Measurements from ENCODE around the gene SMAGP. TPM values are rescaled to one million over a fixed set of nuclear protein-coding genes. Genes with fewer than 3 reads are reported as not detected.
"Not testable (repeated sequence)": the region's sequence is repeated elsewhere in the genome, so short reads cannot be mapped to it uniquely, and the experiment has no call there.

The SMAGP gene, protein sequence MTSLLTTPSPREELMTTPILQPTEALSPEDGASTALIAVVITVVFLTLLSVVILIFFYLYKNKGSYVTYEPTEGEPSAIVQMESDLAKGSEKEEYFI
- total RNA-seq: 10 to 100 TPM; 31.6 to 68.7 (median 46.8) TPM

DNA sequence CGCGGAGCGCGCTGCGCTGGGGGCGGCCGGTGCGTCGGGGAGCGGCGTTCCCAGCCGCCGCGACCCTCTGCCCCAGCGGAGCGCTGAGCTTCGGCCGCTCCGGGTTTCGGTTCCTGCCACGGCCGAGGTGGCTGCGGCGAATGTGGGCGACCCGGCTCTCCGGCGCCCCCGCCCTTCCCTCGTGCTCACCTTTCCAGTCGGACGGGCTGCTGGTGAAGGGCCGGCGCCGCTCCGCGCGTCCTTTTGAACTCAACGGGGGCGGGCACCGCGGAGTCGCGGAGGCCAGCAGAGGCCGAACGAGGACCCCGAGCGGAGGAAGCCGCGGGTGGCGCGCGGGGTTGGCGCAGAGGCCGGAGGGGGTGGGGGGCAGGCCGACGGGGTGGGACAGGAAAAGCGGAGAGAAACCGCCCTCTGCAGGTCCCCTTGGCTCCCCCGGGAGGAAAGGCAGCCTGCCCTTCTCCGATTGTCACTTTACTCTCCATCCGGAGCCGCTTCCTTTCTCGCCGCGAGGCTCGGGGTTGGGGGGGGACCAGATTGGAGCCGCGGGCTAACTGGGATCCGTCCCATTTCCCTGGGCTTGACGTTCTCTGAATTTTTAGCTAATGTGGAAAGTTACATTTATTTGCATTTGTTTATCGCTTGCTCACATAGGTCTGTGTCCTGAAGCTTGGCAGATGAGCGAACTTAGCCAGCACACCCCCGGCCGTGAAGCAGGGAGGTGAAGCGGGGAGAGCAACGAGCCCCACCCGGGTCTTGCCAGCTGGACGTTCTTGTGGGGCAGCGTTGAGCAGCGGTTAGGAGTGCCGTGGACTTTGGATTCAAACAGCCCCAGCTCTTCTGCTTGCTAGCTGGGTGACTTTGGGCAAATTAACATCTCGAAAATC, at the start of gene SMAGP:
Gene SMAGP, minus strand, starts transcription at position 349 of the 884 bp plus-strand sequence. CDS start 1,137 bp downstream, outside the sequence.
- H3K36me3 ChIP-seq: no peaks in the 10 kb centered on the region
- H3K9me3 ChIP-seq: no peaks in the 10 kb centered on the region
- peak within 1 kb of the TSS; percentile 89 for H3K27ac ChIP-seq
- TF ChIP-seq, protein P1, sequence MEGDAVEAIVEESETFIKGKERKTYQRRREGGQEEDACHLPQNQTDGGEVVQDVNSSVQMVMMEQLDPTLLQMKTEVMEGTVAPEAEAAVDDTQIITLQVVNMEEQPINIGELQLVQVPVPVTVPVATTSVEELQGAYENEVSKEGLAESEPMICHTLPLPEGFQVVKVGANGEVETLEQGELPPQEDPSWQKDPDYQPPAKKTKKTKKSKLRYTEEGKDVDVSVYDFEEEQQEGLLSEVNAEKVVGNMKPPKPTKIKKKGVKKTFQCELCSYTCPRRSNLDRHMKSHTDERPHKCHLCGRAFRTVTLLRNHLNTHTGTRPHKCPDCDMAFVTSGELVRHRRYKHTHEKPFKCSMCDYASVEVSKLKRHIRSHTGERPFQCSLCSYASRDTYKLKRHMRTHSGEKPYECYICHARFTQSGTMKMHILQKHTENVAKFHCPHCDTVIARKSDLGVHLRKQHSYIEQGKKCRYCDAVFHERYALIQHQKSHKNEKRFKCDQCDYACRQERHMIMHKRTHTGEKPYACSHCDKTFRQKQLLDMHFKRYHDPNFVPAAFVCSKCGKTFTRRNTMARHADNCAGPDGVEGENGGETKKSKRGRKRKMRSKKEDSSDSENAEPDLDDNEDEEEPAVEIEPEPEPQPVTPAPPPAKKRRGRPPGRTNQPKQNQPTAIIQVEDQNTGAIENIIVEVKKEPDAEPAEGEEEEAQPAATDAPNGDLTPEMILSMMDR (IDR thresholded peaks at IDR 0.05): no peak
- peak in 1 of 3 donors; percentile 45 for TF ChIP-seq POLR2AphosphoS5 (IDR thresholded peaks at IDR 0.05)
- 1% methylated on average over 34 of the region's 83 CpGs for WGBS
- H3K4me1 ChIP-seq: peaks cover 18% of the 10 kb centered on the region
- no peaks in the 10 kb centered on the region for H3K27me3 ChIP-seq
- peak; percentile 75 to 79 for DNase-seq (ENCODE audit: low spot score in 2 of 2)
- peak within 1 kb of the TSS; percentile 90 for H3K4me3 ChIP-seq

DNA sequence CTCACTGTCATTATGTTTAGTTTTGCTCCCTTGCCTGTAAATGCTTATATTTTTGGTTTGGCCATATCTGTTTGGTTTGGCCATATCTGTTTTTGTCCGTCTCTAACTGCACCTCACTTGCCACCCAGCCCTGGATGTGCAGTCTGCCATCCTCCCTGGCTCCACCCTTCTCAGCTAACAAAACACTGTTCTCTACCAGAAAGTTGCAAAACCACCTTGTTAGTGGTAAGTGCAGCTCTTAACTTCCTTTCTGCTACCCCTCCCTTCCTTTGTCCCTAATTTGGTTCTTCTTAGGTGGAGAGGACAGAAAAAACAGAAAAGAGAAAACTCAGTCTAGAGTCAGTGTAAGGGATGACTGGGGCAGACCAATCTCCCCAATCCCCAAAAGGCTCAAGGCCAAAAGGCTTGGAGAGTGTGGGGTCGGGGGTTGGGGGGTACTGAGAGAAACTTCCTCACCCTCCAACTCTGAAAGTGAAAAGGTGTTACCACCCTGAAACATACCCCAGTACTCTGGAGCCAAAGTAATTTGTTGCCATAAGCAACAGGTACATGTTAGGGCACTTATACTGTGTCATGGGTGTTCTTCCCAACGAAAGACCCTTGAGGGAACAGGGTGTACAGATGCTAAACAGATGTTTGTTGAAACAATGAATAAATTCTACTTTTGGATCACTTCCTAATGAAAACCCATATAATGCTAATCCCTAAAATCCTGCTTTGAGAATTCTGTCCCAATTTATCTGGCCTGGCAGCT, 48.8 kb upstream of the SMAGP start:
- TF ChIP-seq EP300 (IDR thresholded peaks at IDR 0.05): no peak
- TF ChIP-seq, protein P1 (IDR thresholded peaks at IDR 0.05): no peak
- no peak for TF ChIP-seq POLR2AphosphoS5 (IDR thresholded peaks at IDR 0.05)
- TF ChIP-seq POLR2A (IDR thresholded peaks at IDR 0.05): no peak
- H3K4me3 ChIP-seq: no peak overlapping the region
- peaks cover 18% of the 10 kb centered on the region for H3K4me1 ChIP-seq
- H3K27ac ChIP-seq: no peak overlapping the region
- WGBS: 50% methylated on average over 3 of the region's 3 CpGs
- no peak for DNase-seq (ENCODE audit: low spot score in 2 of 2)
- H3K9me3 ChIP-seq: no peaks in the 10 kb centered on the region
- H3K27me3 ChIP-seq: no peaks in the 10 kb centered on the region
- no peaks in the 10 kb centered on the region for H3K36me3 ChIP-seq

DNA sequence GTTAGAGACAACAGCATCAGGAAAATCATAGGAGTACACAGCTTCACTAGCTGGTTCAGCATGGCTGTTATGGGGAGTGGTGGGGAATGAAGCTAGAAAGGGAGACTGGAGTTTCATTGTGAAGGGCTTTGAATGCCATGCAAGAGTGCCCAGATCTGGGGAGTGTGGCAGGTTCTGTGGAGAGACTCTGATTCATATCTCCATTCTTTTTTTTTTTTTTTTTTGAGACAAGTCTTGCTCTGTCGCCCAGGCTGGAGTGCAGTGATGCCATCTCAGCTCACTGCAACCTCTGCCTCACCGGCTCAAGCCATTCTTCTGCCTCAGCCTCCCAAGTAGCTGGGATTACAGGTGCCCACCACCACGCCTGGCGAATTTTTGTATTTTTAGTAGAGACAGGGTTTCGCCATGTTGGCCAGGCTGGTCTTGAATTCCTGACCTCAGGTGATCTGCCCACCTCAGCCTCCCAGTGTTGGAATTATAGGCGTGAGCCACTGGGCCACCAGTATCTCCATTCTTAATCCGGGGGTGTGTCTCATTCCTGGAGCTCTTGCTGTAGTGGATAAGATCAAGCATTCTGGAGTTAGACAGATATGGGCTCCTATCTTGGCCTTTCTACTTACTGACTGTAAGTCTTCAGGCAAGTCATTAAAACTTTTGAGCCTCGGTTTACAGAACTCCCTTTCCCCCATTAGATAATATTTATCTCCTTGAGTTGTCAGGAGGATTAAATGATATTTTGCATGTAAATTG, 48.0 kb upstream of the SMAGP start:
- not testable (repeated sequence) for H3K27ac ChIP-seq
- peaks cover 14% of the 10 kb centered on the region for H3K4me1 ChIP-seq
- 84% methylated on average over 8 of the region's 8 CpGs for WGBS

DNA sequence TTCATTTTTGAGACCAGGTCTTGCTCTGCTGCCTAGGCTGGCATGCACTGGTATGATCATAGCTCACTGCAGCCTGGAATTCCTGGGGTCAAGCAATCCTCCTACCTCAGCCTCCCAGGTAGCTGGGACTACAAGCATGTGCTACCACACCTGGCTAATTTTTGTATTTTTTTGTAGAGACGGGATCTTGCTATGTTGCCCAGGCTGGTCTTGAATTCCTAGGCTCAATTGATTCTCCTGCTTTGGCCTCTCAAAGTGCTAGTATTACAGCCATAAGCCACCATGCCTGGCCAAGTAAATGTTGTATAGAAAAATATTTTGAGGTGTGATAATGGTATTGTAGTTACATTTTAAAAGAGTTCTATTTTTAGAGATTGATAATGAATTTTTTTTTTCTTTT, 41.2 kb upstream of the SMAGP start:
- Histone ChIP-seq H3K27me3 (no peaks in the 10 kb centered on the region), H3K4me3 (no peak overlapping the region), H3K36me3 (no peaks in the 10 kb centered on the region), H3K4me1 (peaks cover 6% of the 10 kb centered on the region), H3K27ac (no peak overlapping the region), H3K9me3 (no peaks in the 10 kb centered on the region)
- 100% methylated on average over 1 of the region's 1 CpG for WGBS
- TF ChIP-seq POLR2AphosphoS5 (IDR thresholded peaks at IDR 0.05) (no peak), POLR2A (IDR thresholded peaks at IDR 0.05) (no peak), EP300 (IDR thresholded peaks at IDR 0.05) (no peak)
- TF ChIP-seq, protein P1 (IDR thresholded peaks at IDR 0.05): no peak
- DNase-seq (ENCODE audit: low spot score in 2 of 2): no peak

More for the DNA sequence above, 48.0 kb upstream of the SMAGP start:
- DNase-seq (ENCODE audit: low spot score in 2 of 2); H3K36me3 ChIP-seq; H3K4me3 ChIP-seq; H3K27me3 ChIP-seq; H3K9me3 ChIP-seq: not testable (repeated sequence)

All from suprapubic skin (tissue), 4 donors.